Thoracic aorta (tissue), 2 donors: Measurements from ENCODE around the gene SOX6. TPM values are rescaled to one million over a fixed set of nuclear protein-coding genes. Genes with fewer than 3 reads are reported as not detected.
"Not testable (repeated sequence)": the region's sequence is repeated elsewhere in the genome, so short reads cannot be mapped to it uniquely, and the experiment has no call there.

Source experiments
- ATAC-seq: fragments of 150-250 bp; one replicate; pipeline ENCODE4 v1.8.0; 2017; ENCODE audit warnings: low read depth; ENCODE audit not compliant: insufficient number of reproducible peaks, low FRiP score
- DNase-seq: peaks from one replicate; pipeline ENCODE4 v3.0.0-alpha.2; 2020; ENCODE audit warnings: low spot score
- H3K27ac ChIP-seq, 2 donors: fragments of 200-600 bp; sonication (generic); 1 replicate in 1 of 2; 2 replicates in 1 of 2; pipeline ENCODE4 v1.5.1; 2016; ENCODE audit warnings: mild to moderate bottlenecking in 2 of 2, moderate library complexity in 2 of 2
- H3K27me3 ChIP-seq: fragments of 200-600 bp; sonication (generic); replicated peaks from 2 replicates; pipeline ENCODE4 v1.6.0; 2016; ENCODE audit warnings: mild to moderate bottlenecking; ENCODE audit not compliant: insufficient read depth
- H3K36me3 ChIP-seq: fragments of 200-600 bp; sonication (generic); one replicate; pipeline ENCODE4 v1.5.1; 2016
- H3K4me1 ChIP-seq, 2 donors: fragments of 200-600 bp; sonication (generic); 1 replicate in 1 of 2; 2 replicates in 1 of 2; pipeline versions ENCODE4 v1.5.1 to v1.6.0; 2016; ENCODE audit warnings: low read depth in 2 of 2, mild to moderate bottlenecking in 1 of 2; ENCODE audit not compliant: control insufficient read depth in 1 of 2
- H3K4me3 ChIP-seq: fragments of 200-600 bp; sonication (generic); 2 replicates; pipeline ENCODE4 v1.5.1; 2016; ENCODE audit warnings: mild to moderate bottlenecking
- H3K9me3 ChIP-seq: fragments of 200-600 bp; sonication (generic); 2 replicates; pipeline ENCODE4 v1.5.1; 2016
- total RNA-seq, 2 donors: library from RNA; depleted of rRNA; stranded (reverse); fragments of >200 nt; gene quantifications; one replicate each; pipeline versions ENCODE4 v1.1.0 to v1.2.3, GENCODE V29; 2016
- TF ChIP-seq, protein P1 (sequence below): fragments of 200-600 bp; sonication (generic); IDR thresholded peaks from one replicate; pipeline ENCODE4 v1.5.1; 2019; ENCODE audit warnings: antibody characterized with exemption

The SOX6 gene
- total RNA-seq, 2 donors from 2014 or later = 0.27 to 0.56 TPM

DNA sequence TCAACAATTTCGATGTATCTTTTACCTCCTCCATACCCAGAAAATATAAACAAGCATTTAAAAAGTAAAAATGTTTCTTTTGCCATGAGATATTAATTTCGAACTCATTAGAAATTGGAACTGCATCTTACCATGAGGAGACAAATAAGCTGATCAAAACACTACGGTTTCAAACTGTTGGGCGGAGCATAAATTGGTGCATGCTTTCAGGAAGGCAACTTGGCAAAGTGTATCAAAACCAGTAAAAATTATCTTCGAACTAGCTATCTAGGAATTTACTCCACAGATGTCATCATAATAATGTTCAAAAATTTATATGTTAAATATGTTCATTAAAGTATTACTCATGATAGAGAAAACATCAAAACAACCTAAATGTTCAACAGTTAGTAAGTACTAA is 21.4 kb upstream of the SOX6 start:
- no peak for DNase-seq
- H3K27ac ChIP-seq = no peak overlapping the region
- H3K4me3 ChIP-seq = no peak overlapping the region
- no peaks in the 10 kb centered on the region for H3K36me3 ChIP-seq
- TF ChIP-seq, protein P1, sequence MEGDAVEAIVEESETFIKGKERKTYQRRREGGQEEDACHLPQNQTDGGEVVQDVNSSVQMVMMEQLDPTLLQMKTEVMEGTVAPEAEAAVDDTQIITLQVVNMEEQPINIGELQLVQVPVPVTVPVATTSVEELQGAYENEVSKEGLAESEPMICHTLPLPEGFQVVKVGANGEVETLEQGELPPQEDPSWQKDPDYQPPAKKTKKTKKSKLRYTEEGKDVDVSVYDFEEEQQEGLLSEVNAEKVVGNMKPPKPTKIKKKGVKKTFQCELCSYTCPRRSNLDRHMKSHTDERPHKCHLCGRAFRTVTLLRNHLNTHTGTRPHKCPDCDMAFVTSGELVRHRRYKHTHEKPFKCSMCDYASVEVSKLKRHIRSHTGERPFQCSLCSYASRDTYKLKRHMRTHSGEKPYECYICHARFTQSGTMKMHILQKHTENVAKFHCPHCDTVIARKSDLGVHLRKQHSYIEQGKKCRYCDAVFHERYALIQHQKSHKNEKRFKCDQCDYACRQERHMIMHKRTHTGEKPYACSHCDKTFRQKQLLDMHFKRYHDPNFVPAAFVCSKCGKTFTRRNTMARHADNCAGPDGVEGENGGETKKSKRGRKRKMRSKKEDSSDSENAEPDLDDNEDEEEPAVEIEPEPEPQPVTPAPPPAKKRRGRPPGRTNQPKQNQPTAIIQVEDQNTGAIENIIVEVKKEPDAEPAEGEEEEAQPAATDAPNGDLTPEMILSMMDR = no peak
- H3K27me3 ChIP-seq = no peaks in the 10 kb centered on the region
- no peaks in the 10 kb centered on the region for H3K4me1 ChIP-seq
- no peak for ATAC-seq
- H3K9me3 ChIP-seq = no peaks in the 10 kb centered on the region

DNA sequence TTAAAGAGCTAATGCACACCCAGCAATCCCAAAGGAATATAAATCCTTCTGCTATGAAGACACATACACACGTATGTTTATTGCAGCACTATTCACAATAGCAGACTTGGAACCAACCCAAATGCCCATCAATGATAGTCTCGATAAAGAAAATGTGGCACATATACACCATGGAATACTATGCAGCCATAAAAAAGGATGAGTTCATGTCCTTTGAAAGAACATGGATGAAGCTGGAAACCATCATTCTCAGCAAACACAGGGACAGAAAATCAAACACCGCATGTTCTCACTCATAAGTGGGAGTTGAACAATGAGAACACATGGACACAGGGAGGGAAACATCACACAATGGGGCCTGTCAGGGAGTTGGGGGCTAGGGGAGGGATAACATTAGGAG is 19.3 kb upstream of the SOX6 start:
- not testable (repeated sequence) for H3K9me3 ChIP-seq, ATAC-seq, H3K36me3 ChIP-seq, DNase-seq, H3K27ac ChIP-seq, H3K4me3 ChIP-seq, H3K4me1 ChIP-seq, H3K27me3 ChIP-seq

DNA sequence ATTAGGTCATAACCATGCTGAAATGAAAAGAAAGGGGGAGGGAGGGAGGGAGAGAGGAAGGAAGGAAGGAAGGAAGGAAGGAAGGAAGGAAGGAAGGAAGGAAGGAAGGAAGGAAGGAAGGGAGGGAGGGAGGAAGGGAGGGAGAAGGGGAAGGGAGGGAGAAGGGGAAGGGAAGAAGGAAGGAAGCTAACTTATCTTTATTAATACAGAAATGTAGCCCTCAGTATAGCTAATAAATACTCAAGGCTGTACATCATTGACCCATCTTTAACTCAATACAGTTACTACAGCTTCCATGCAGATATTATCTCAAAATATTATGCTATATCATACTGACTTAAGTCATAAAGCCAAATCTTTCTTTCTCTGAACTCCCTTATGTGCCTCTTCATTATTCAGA is 17.4 kb upstream of the SOX6 start:
- Histone ChIP-seq H3K27ac (no peak overlapping the region), H3K4me3 (no peak overlapping the region), H3K36me3 (no peaks in the 10 kb centered on the region), H3K27me3 (no peaks in the 10 kb centered on the region), H3K4me1 (no peaks in the 10 kb centered on the region), H3K9me3 (no peaks in the 10 kb centered on the region)
- no peak for ATAC-seq
- no peak for DNase-seq
- TF ChIP-seq, protein P1 = no peak

DNA sequence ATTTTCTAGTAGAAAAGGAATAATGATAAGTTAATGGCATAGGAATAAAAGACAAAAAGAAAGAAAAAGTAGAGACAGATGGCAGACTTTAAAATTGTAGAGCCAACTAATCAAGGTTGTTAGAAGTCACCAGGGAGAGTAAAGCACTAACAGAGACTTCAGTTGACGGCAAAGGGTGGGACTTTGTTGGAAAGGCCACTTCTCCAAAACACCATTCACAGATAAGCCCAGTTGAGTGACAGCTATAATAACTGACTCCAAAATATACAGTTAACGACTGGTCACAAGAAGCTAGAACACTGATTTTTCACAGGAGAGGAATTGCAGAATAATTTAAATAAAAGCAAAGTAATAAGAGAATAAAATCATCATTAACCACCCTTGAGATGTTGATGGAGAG is 16.0 kb upstream of the SOX6 start:
- Histone ChIP-seq H3K27ac (no peak overlapping the region), H3K9me3 (no peaks in the 10 kb centered on the region), H3K4me3 (no peak overlapping the region), H3K4me1 (no peaks in the 10 kb centered on the region), H3K27me3 (no peaks in the 10 kb centered on the region), H3K36me3 (no peaks in the 10 kb centered on the region)
- TF ChIP-seq, protein P1 = no peak
- DNase-seq (no peak), ATAC-seq (no peak)

DNA sequence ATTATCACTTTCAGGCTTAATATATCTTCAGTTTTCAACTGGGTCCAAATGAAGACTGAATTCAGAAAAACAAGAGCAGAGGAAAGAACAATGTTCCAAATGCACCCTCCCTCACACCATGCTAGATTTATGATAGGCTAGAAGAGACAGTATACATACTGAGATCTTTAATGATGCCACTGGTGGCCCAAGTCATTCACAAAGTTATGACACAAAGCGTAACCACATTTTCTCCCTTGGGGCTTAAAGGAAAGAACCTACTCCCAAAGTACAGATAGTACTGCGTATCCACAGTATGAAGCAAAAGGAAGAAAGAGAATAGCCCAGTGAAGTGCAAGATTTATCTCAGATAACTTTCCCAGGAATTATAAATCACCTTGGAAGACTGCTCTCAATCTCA is 10.9 kb upstream of the SOX6 start:
- Histone ChIP-seq H3K27me3 (no peaks in the 10 kb centered on the region), H3K4me1 (no peaks in the 10 kb centered on the region), H3K4me3 (no peak overlapping the region), H3K36me3 (no peaks in the 10 kb centered on the region), H3K27ac (no peak overlapping the region), H3K9me3 (no peaks in the 10 kb centered on the region)
- ATAC-seq (no peak), DNase-seq (no peak)
- TF ChIP-seq, protein P1 = no peak

DNA sequence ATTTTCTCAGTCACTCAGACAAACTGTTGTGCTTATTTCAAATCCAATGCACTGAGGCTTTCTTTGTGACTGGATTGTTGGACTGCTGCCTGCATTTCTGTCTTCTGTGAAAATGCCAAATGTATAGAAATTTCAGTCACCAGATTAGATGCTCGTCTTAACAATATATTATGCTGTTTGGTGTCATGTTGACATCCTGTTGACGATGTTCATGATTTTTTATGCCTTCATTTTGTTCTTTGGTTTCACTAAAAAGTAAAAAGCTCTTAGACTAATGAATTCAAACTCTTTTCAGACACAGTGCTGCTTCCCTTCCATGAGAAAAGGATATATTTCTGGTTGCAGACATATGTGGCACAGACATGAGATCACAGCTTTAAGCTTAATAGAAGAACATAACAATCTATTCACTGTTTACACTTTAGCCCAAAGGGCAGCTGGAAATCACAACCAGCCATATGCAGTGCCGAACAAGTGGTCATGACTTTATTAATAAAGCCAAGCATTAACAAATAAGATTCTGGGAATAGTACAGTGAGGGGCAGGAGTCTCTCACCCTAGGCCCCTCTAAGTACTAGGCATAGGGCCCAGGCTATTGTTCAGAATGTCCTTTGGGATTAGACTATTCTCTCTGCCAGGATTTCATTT is 9.4 kb upstream of the SOX6 start:
- H3K4me3 ChIP-seq = no peak overlapping the region

More for the DNA sequence above, 9.4 kb upstream of the SOX6 start:
- DNase-seq (no peak), ATAC-seq (no peak)
- no peaks in the 10 kb centered on the region for H3K27me3 ChIP-seq
- H3K36me3 ChIP-seq = no peaks in the 10 kb centered on the region
- no peaks in the 10 kb centered on the region for H3K4me1 ChIP-seq
- TF ChIP-seq, protein P1 = no peak
- H3K9me3 ChIP-seq = no peaks in the 10 kb centered on the region
- no peak overlapping the region for H3K27ac ChIP-seq
